HUDEP-2 (cell line): ENCODE results near the gene WBP1L.
A peak's percentile ranks its signal among the peaks of the same experiment; 100 is the strongest.
"Not testable (repeated sequence)": the region's sequence is repeated elsewhere in the genome, so short reads cannot be mapped to it uniquely, and the experiment has no call there.

Experiments
- DNase-seq, 76 experiments: peaks; one replicate each; lab custom pipeline; 2025; ENCODE audit not compliant: unreplicated experiment in 76 of 76; lab: John Stamatoyannopoulos, UW

WBP1L gene

GRCh38 chr10:102720775-102721301 is 22.9 kb upstream of the WBP1L start:
- DNase-seq: no peak

GRCh38 chr10:102721954-102722353 is 21.8 kb upstream of the WBP1L start:
- no peak for DNase-seq

- DNase-seq: no peak
Measured at GRCh38 chr10:102723989-102724388, 19.8 kb upstream of the WBP1L start.

- DNase-seq: no peak
Measured at GRCh38 chr10:102726274-102726673, 17.5 kb upstream of the WBP1L start.

- no peak for DNase-seq
Measured at GRCh38 chr10:102727037-102727818, 16.5 kb upstream of the WBP1L start.

- peak in 69 of 76 experiments; percentile 1 to 87 (median 62) for DNase-seq
Measured at GRCh38 chr10:102729029-102730026, 14.4 kb upstream of the WBP1L start.

- no peak for DNase-seq
Measured at GRCh38 chr10:102731222-102731800, 12.4 kb upstream of the WBP1L start.

GRCh38 chr10:102732661-102733060 is 11.1 kb upstream of the WBP1L start:
- no peak for DNase-seq

- DNase-seq: no peak
Measured at GRCh38 chr10:102735065-102735562, 8.6 kb upstream of the WBP1L start.

- DNase-seq: peak in 1 of 76 experiments; percentile 28
Measured at GRCh38 chr10:102738692-102739121, 5.0 kb upstream of the WBP1L start.

GRCh38 chr10:102740229-102740628 is 3.5 kb upstream of the WBP1L start:
- DNase-seq: no peak

- DNase-seq: no peak
Measured at GRCh38 chr10:102741726-102742237, 2.0 kb upstream of the WBP1L start.

- not testable (repeated sequence) for DNase-seq
Measured at GRCh38 chr10:102742313-102742712, 1.4 kb upstream of the WBP1L start.

GRCh38 chr10:102743078-102743587 is 615 bp upstream of the WBP1L start:
- peak in 5 of 76 experiments; percentile 26 to 47 (median 38) for DNase-seq

GRCh38 chr10:102744374-102745051 is 765 bp downstream of the WBP1L start:
- peak in 14 of 76 experiments; percentile 5 to 39 (median 16) for DNase-seq

GRCh38 chr10:102745157-102745556 is 1.4 kb downstream of the WBP1L start:
- no peak for DNase-seq

GRCh38 chr10:102752266-102752930 is 8.7 kb downstream of the WBP1L start:
- no peak for DNase-seq

- peak in 34 of 76 experiments; percentile 8 to 62 (median 38) for DNase-seq
Measured at GRCh38 chr10:102752934-102753664, 9.4 kb downstream of the WBP1L start.
